ENCODE measurements around the gene RYR2. TPM values are rescaled to one million over a fixed set of nuclear protein-coding genes. Genes with fewer than 3 reads are reported as not detected.

Gene RYR2
- total RNA-seq, 2 donors from 2014 or later = 59.0 to 75.9 TPM

DNA sequence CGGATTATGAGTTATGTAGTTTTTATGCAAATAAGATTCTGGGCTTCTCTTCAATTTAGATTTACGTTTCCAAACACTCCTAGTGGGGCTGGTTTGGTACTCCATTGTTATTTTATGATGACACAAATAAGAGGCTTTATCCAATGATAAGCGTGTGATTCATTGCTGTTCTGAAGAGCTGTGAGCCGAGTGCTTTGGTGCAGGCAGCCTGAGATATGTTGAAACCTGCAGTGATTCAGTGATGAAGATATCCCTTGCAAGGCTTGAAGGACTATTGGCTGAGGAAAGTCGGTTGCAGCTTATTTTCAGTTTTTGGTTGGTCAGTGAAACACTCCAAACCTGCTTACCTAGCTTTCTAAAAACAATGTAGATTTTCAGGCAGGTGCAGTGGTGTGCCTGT, 112.2 kb downstream of the RYR2 start:
- TF ChIP-seq, protein P1, sequence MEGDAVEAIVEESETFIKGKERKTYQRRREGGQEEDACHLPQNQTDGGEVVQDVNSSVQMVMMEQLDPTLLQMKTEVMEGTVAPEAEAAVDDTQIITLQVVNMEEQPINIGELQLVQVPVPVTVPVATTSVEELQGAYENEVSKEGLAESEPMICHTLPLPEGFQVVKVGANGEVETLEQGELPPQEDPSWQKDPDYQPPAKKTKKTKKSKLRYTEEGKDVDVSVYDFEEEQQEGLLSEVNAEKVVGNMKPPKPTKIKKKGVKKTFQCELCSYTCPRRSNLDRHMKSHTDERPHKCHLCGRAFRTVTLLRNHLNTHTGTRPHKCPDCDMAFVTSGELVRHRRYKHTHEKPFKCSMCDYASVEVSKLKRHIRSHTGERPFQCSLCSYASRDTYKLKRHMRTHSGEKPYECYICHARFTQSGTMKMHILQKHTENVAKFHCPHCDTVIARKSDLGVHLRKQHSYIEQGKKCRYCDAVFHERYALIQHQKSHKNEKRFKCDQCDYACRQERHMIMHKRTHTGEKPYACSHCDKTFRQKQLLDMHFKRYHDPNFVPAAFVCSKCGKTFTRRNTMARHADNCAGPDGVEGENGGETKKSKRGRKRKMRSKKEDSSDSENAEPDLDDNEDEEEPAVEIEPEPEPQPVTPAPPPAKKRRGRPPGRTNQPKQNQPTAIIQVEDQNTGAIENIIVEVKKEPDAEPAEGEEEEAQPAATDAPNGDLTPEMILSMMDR (IDR thresholded peaks at IDR 0.05) = no peak
- H3K4me1 ChIP-seq (ENCODE audit: control insufficient read depth in 1 of 2, low read depth in 2 of 2) = peaks cover 2 to 29% of the 10 kb centered on the region in 2 donors
- DNase-seq (ENCODE audit: low spot score) (no peak), ATAC-seq (ENCODE audit: insufficient number of reproducible peaks, low FRiP score, low read depth) (no peak)
- H3K27me3 ChIP-seq (replicated peaks; ENCODE audit: insufficient read depth) = no peaks in the 10 kb centered on the region
- H3K36me3 ChIP-seq = no peaks in the 10 kb centered on the region
- no peaks in the 10 kb centered on the region for H3K9me3 ChIP-seq
- no peak overlapping the region for H3K27ac ChIP-seq
- H3K4me3 ChIP-seq = no peak overlapping the region

DNA sequence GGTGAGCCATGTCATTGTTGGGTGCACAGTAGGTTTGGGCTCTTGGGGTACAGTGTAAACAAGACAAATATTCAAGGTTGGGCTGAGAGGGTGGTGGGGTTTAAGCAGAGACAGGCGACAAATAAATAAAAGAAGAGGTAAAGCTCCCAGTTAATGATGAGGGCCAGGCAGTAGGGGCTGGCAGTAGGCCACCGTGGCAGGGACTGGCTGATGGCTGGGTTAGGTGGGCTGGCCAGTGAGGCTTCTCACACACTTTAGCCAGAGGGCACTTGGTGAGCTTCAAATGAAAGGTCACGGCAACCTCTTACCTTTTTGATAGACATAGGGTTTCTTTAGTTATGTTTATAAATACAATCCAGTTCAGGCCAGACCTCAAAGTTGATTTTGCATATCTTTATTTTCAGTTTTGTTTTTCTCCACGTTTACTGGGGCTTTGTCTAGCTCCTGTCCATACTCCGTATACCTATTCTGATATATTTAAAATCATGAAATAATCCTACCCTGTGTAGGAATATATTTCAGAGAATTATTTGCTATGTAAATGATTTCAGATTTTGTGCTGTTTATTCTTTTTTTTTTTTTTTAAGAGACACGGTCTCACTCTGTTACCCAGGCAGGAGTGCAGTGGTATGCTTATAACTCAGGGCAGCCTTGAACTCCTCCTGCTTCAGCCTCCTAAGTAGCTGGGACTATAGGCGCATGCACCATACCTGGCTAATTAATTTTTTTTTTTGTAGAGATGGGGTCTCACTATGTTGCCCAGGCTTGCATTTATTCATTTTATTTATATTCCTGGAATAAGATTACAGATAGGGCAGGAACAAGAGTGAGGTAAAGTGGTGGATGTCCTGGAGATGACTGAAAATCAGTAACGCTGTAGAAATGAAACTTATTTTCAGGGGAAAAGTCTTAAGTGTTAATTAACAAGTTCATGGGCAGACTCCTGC, 122.7 kb downstream of the RYR2 start:
- TF ChIP-seq, protein P1 (IDR thresholded peaks at IDR 0.05) = no peak
- Histone ChIP-seq H3K27ac (no peak overlapping the region), H3K36me3 (no peaks in the 10 kb centered on the region), H3K9me3 (no peaks in the 10 kb centered on the region), H3K4me1 (ENCODE audit: control insufficient read depth in 1 of 2, low read depth in 2 of 2) (peaks cover 3 to 38% of the 10 kb centered on the region in 2 donors), H3K4me3 (peak overlapping the region; percentile 2), H3K27me3 (replicated peaks; ENCODE audit: insufficient read depth) (no peaks in the 10 kb centered on the region)
- ATAC-seq (ENCODE audit: insufficient number of reproducible peaks, low FRiP score, low read depth) (no peak), DNase-seq (ENCODE audit: low spot score) (no peak)

- Histone ChIP-seq H3K27ac (no peak overlapping the region), H3K4me1 (ENCODE audit: control insufficient read depth in 1 of 2, low read depth in 2 of 2) (peaks cover 3 to 50% of the 10 kb centered on the region in 2 donors), H3K9me3 (no peaks in the 10 kb centered on the region), H3K4me3 (no peak overlapping the region), H3K36me3 (no peaks in the 10 kb centered on the region), H3K27me3 (replicated peaks; ENCODE audit: insufficient read depth) (no peaks in the 10 kb centered on the region)
- no peak for ATAC-seq (ENCODE audit: insufficient number of reproducible peaks, low FRiP score, low read depth)
- DNase-seq (ENCODE audit: low spot score) = no peak
- TF ChIP-seq, protein P1 (IDR thresholded peaks at IDR 0.05) = no peak
Observed at GRCh38 chr1:237166086-237166485, 124.1 kb downstream of the RYR2 start.

DNA sequence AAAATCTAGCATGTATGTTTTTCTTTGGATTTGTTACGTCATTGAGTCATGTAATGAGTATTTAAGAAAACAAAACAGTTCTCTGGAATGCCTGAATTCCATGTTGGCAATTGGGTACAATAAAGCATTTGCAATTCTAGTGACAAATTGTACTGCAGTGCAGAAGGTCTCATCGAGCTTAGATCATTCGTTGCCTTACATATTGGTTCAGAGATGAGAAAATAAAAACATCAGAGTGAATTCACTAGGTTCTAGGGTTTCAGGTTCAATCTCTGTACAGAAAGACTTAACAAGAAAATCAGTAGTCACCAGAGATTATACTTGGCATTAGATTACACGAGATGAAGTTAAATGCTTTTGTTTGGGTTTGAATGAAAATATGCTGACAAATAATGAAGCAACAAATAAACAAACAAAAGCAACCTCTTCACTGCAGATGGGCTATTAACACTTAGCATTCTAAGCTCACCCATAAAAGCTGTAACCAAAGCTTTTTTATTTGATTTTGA, 124.7 kb downstream of the RYR2 start:
- H3K27me3 ChIP-seq (replicated peaks; ENCODE audit: insufficient read depth) = no peaks in the 10 kb centered on the region
- DNase-seq (ENCODE audit: low spot score) = no peak

DNA sequence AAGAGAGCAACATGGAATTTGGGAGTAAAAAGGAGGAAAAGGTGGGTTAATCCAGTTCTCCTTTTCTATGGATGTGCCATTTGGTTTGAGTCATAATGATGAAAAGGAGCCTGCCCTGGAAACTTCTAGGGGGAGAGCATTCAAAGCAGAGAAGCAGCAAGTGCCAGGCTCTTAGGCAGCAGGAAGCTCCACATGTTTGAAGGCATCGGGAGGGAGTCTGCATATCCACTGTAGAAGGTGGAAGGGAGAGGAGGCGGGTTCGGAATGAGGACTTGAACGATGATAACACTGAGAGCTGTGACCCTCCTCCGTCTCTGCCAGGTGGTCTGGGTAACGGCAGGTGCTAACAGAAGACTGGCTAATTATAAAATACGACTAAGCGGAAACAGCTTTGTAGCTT, 128.2 kb downstream of the RYR2 start:
- H3K4me3 ChIP-seq = no peak overlapping the region
- H3K36me3 ChIP-seq = no peaks in the 10 kb centered on the region
- ATAC-seq (ENCODE audit: insufficient number of reproducible peaks, low FRiP score, low read depth) = no peak
- peaks cover 11 to 60% of the 10 kb centered on the region in 2 donors for H3K4me1 ChIP-seq (ENCODE audit: control insufficient read depth in 1 of 2, low read depth in 2 of 2)
- no peak for DNase-seq (ENCODE audit: low spot score)
- TF ChIP-seq, protein P1 (IDR thresholded peaks at IDR 0.05) = no peak
- no peaks in the 10 kb centered on the region for H3K27me3 ChIP-seq (replicated peaks; ENCODE audit: insufficient read depth)
- no peaks in the 10 kb centered on the region for H3K9me3 ChIP-seq
- no peak overlapping the region for H3K27ac ChIP-seq

More for the DNA sequence above, 124.7 kb downstream of the RYR2 start:
- no peaks in the 10 kb centered on the region for H3K9me3 ChIP-seq
- TF ChIP-seq, protein P1 (IDR thresholded peaks at IDR 0.05) = no peak
- H3K4me1 ChIP-seq (ENCODE audit: control insufficient read depth in 1 of 2, low read depth in 2 of 2) = peaks cover 7 to 55% of the 10 kb centered on the region in 2 donors
- no peaks in the 10 kb centered on the region for H3K36me3 ChIP-seq
- H3K27ac ChIP-seq = no peak overlapping the region
- ATAC-seq (ENCODE audit: insufficient number of reproducible peaks, low FRiP score, low read depth) = no peak
- H3K4me3 ChIP-seq = no peak overlapping the region
